OCI-LY7 (cell line): Measurements from ENCODE around the gene RASA1. TPM values are rescaled to one million over a fixed set of nuclear protein-coding genes. Genes with fewer than 3 reads are reported as not detected.

ENCODE experiments used
- BruUV-seq: library from RNA; stranded (reverse); fragments of 400-500 nt; replicated peaks from 2 replicates; lab custom pipeline; 2021; lab: Mats Ljungman, UMichigan
- CTCF ChIA-PET: fragments of 300-600 bp; sonication (Branson Sonifier 250); formaldehyde crosslinking; loops from one replicate; lab custom pipeline; 2022; ENCODE audit warnings: antibody characterized with exemption; ENCODE audit not compliant: unreplicated experiment; lab: Charles Lee
- POLR2A ChIA-PET: fragments of 300-600 bp; sonication (Branson Sonifier 250); formaldehyde crosslinking; loops from one replicate; lab custom pipeline; 2022; ENCODE audit warnings: antibody characterized with exemption; lab: Charles Lee
- DNase-seq: peaks from one replicate; pipeline ENCODE4 v3.0.0-alpha.2; 2015; ENCODE audit warnings: low spot score
- H2AFZ ChIP-seq: fragments of 200-600 bp; sonication (generic), shearing (Covaris generic); 2 replicates; pipeline ENCODE4 v1.6.1; 2014; ENCODE audit warnings: mild to moderate bottlenecking, antibody characterized with exemption, low read length, moderate library complexity
- H3K27ac ChIP-seq: fragments of 200-600 bp; sonication (generic); 2 replicates; pipeline ENCODE4 v1.5.1; 2014; ENCODE audit warnings: mixed run types, low read depth, mild to moderate bottlenecking, moderate library complexity, low read length, inconsistent platforms; ENCODE audit not compliant: poor library complexity, severe bottlenecking
- H3K36me3 ChIP-seq: fragments of 200-600 bp; sonication (generic); 2 replicates; pipeline ENCODE4 v1.6.1; 2014; ENCODE audit warnings: mild to moderate bottlenecking, antibody characterized with exemption, low read length, moderate library complexity, mixed read lengths; ENCODE audit not compliant: insufficient read depth
- H3K4me1 ChIP-seq: fragments of 200-600 bp; sonication (generic); 2 replicates; pipeline ENCODE4 v1.5.1; 2014; ENCODE audit warnings: mild to moderate bottlenecking, low read length; ENCODE audit not compliant: insufficient read depth, poor library complexity, severe bottlenecking
- H3K4me2 ChIP-seq: fragments of 200-600 bp; sonication (generic); 2 replicates; pipeline ENCODE4 v1.6.1; 2014; ENCODE audit warnings: mild to moderate bottlenecking, low read length
- H3K4me3 ChIP-seq: fragments of 200-600 bp; sonication (generic); 2 replicates; pipeline ENCODE4 v1.5.1; 2014; ENCODE audit warnings: mild to moderate bottlenecking, low read depth, low read length; ENCODE audit not compliant: poor library complexity, severe bottlenecking
- H3K79me2 ChIP-seq: fragments of 200-600 bp; sonication (generic); 2 replicates; pipeline ENCODE4 v1.6.1; 2016; ENCODE audit warnings: low read depth, mild to moderate bottlenecking, low read length, moderate library complexity, mixed read lengths; ENCODE audit not compliant: insufficient read depth
- H3K9me2 ChIP-seq: fragments of 200-600 bp; sonication (generic); 2 replicates; pipeline ENCODE4 v1.6.1; 2016; ENCODE audit warnings: mild to moderate bottlenecking, low read length, mixed read lengths; ENCODE audit not compliant: insufficient read depth
- H3K9me3 ChIP-seq: fragments of 200-600 bp; sonication (generic); 2 replicates; pipeline ENCODE4 v1.6.1; 2014; ENCODE audit warnings: mild to moderate bottlenecking, mixed run types, low read length, mixed read lengths
- H4K20me1 ChIP-seq: fragments of 200-600 bp; sonication (generic); 2 replicates; pipeline ENCODE4 v1.6.1; 2014; ENCODE audit warnings: mild to moderate bottlenecking, antibody characterized with exemption, low read length, moderate library complexity, mixed read lengths; ENCODE audit not compliant: insufficient read depth
- CTCF ChIP-seq: fragments of 200-600 bp; sonication (generic); conservative IDR thresholded peaks from 2 replicates; pipeline ENCODE4 v1.5.1; 2014; ENCODE audit warnings: mild to moderate bottlenecking, antibody characterized with exemption, low read length, moderate library complexity, mixed read lengths
- EZH2phosphoT487 ChIP-seq: fragments of 200-600 bp; sonication (generic); IDR thresholded peaks from 2 replicates; pipeline ENCODE4 v1.6.1; 2018; ENCODE audit warnings: low read depth, borderline replicate concordance, mild to moderate bottlenecking, mixed run types, antibody characterized with exemption, low read length, moderate library complexity, mixed read lengths
- intact Hi-C: fragments of 100-400 bp; cut with micrococcal nuclease; formaldehyde crosslinking; loops from one replicate; pipeline ENCODE4 v1.10.0; 2022; ENCODE audit not compliant: unreplicated experiment
- total RNA-seq, 2 experiments: library from RNA; depleted of rRNA in 1 of 2; stranded (reverse); fragments of >200 nt in 1 of 2; shearing (Covaris generic) in 1 of 2; gene quantifications; 2 replicates each; pipeline ENCODE4 v1.2.3, GENCODE V29; 2014 to 2022

RASA1 gene
- total RNA-seq, 2 experiments from 2014 or later: 18.1 to 27.3 TPM

- Histone ChIP-seq H3K36me3 (peaks cover 40% of the 10 kb centered on the region; the same call in 1 of the 2 replicates), H2AFZ (no peak overlapping the region), H3K27ac (no peak overlapping the region), H3K4me3 (no peak overlapping the region), H3K4me1 (no peaks in the 10 kb centered on the region), H4K20me1 (no peaks in the 10 kb centered on the region), H3K79me2 (no peaks in the 10 kb centered on the region), H3K4me2 (no peak overlapping the region), H3K9me2 (no peaks in the 10 kb centered on the region), H3K9me3 (no peaks in the 10 kb centered on the region)
- ChIA-PET POLR2A (interaction anchor here (0.8 to 1.2 kb wide), 2 partner anchors 10 to 443 kb away, joined by 4 to 5 read pairs; no protein-coding TSS in a partner anchor), CTCF (no interaction called here)
- no TSS peak for BruUV-seq
- intact Hi-C loops: no loop called here
- TF ChIP-seq EZH2phosphoT487: no peak
- TF ChIP-seq CTCF: no peak
- DNase-seq: no peak
Measured at GRCh38 chr5:87359106-87359505, 91.4 kb downstream of the RASA1 start.

GRCh38 chr5:87360132-87360531 lies 92.4 kb downstream of the RASA1 start:
- no peaks in the 10 kb centered on the region for H4K20me1 ChIP-seq
- no peak overlapping the region for H3K4me3 ChIP-seq
- no peaks in the 10 kb centered on the region for H3K9me3 ChIP-seq
- no peaks in the 10 kb centered on the region for H3K79me2 ChIP-seq
- no peak for DNase-seq
- no peaks in the 10 kb centered on the region for H3K9me2 ChIP-seq
- TF ChIP-seq EZH2phosphoT487 (no peak), CTCF (no peak)
- no peak overlapping the region for H3K4me2 ChIP-seq
- no peaks in the 10 kb centered on the region for H3K4me1 ChIP-seq
- peaks cover 41% of the 10 kb centered on the region; the same call in 1 of the 2 replicates for H3K36me3 ChIP-seq
- no peak overlapping the region for H3K27ac ChIP-seq
- H2AFZ ChIP-seq: no peak overlapping the region
- ChIA-PET CTCF (no interaction called here), POLR2A (interaction anchor here (1.1 to 1.2 kb wide), 2 partner anchors 9 to 29 kb away, joined by 3 to 4 read pairs; no protein-coding TSS in a partner anchor)
- BruUV-seq: no TSS peak
- intact Hi-C loops: no loop called here

- no peaks in the 10 kb centered on the region for H3K79me2 ChIP-seq
- TF ChIP-seq CTCF (no peak), EZH2phosphoT487 (no peak)
- no peaks in the 10 kb centered on the region for H4K20me1 ChIP-seq
- H3K9me3 ChIP-seq: no peaks in the 10 kb centered on the region
- H3K9me2 ChIP-seq: no peaks in the 10 kb centered on the region
- H2AFZ ChIP-seq: no peak overlapping the region
- ChIA-PET CTCF (no interaction called here), POLR2A (no interaction called here)
- BruUV-seq: no TSS peak
- no peak overlapping the region for H3K27ac ChIP-seq
- no peak overlapping the region for H3K4me3 ChIP-seq
- DNase-seq: no peak
- H3K4me2 ChIP-seq: no peak overlapping the region
- intact Hi-C loops: no loop called here
- H3K36me3 ChIP-seq: peaks cover 48% of the 10 kb centered on the region; the same call in 1 of the 2 replicates
- no peaks in the 10 kb centered on the region for H3K4me1 ChIP-seq
Measured at GRCh38 chr5:87361031-87361445, 93.4 kb downstream of the RASA1 start.
